H1 (cell line): ENCODE data around the gene ZNF613.

ENCODE experiments used
- CTCF ChIP-seq, 3 experiments: IDR thresholded peaks; 1 replicate in 2 of 3; 2 replicates in 1 of 3; pipeline versions ENCODE4 v1.5.1 to v1.6.1; 2011; ENCODE audit warnings: low read length in 3 of 3, mild to moderate bottlenecking in 3 of 3, inconsistent platforms in 2 of 3, low read depth in 1 of 3, moderate library complexity in 1 of 3; ENCODE audit not compliant: insufficient read depth in 1 of 3; ENCODE audit errors: control extremely low read depth in 1 of 3
- RNF2 ChIP-seq: fragments of 200-900, 300-1000 bp; sonication (generic); IDR thresholded peaks from 2 replicates; pipeline ENCODE4 v1.7.1; 2016; ENCODE audit warnings: borderline replicate concordance, low read depth, mild to moderate bottlenecking, antibody characterized with exemption, low read length; ENCODE audit not compliant: poor library complexity, severe bottlenecking; ENCODE audit errors: missing control alignments

GRCh38 chr19:51891193-51891747 lies 36.0 kb upstream of the ZNF613 start:
- TF ChIP-seq RNF2, result no peak
- no peak for TF ChIP-seq CTCF (IDR thresholded peaks at IDR 0.05; ENCODE audit: control extremely low read depth in 1 of 3, insufficient read depth in 1 of 3, low read depth in 1 of 3, low read length in 3 of 3)
